GM12873 (cell line): ENCODE data around the gene LRP5.
A peak's percentile ranks its signal among the peaks of the same experiment; 100 is the strongest.

Experiments
- TF ChIP-seq, protein P1 (sequence below): IDR thresholded peaks from 2 replicates; pipeline ENCODE4 v1.5.1; 2012; ENCODE audit warnings: low read depth, mild to moderate bottlenecking, moderate library complexity, low read length, control low read depth; ENCODE audit not compliant: insufficient read depth; ENCODE audit errors: missing control alignments

LRP5 gene

DNA sequence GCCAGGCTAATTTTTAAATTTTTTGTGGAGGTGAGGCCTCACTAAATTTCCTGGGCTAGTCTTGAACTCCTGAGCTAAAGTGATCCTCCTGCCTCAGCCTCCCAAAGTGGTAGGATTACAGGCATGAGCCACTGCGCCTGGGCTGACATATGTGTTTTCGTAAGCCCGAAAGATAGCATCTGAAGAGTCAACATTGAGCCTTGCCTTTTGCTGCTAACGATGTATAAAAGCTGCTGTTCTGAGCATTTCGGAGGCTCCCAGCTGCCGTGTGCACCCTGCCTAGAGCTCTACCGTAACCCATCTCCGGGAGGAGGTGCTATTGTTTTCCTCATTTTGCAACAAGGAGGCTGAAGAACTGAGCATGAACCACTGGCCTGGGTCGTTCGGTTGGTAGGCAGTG lies 130.0 kb downstream of the LRP5 start:
- TF ChIP-seq, protein P1, sequence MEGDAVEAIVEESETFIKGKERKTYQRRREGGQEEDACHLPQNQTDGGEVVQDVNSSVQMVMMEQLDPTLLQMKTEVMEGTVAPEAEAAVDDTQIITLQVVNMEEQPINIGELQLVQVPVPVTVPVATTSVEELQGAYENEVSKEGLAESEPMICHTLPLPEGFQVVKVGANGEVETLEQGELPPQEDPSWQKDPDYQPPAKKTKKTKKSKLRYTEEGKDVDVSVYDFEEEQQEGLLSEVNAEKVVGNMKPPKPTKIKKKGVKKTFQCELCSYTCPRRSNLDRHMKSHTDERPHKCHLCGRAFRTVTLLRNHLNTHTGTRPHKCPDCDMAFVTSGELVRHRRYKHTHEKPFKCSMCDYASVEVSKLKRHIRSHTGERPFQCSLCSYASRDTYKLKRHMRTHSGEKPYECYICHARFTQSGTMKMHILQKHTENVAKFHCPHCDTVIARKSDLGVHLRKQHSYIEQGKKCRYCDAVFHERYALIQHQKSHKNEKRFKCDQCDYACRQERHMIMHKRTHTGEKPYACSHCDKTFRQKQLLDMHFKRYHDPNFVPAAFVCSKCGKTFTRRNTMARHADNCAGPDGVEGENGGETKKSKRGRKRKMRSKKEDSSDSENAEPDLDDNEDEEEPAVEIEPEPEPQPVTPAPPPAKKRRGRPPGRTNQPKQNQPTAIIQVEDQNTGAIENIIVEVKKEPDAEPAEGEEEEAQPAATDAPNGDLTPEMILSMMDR, result no peak

DNA sequence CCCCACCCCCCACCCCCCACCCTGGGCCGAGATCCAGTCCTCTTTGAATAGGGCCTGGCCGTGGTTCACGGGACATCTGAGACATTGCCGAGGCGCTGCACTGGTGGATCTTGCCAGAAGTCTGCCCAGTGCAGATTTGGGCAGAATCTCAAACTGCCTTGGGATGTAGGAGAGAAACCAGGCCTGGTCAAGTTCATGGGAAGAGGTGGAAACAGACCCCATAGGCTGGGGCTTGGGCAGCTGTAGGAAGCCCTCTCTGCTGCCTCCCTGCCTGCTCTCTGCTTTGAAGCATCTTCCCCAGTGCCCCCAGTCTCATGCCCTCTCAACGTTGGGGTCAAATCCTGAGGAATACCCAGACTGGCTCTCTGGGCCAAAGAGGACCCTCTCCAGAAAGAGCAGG lies 132.2 kb downstream of the LRP5 start:
- TF ChIP-seq, protein P1, result no peak

DNA sequence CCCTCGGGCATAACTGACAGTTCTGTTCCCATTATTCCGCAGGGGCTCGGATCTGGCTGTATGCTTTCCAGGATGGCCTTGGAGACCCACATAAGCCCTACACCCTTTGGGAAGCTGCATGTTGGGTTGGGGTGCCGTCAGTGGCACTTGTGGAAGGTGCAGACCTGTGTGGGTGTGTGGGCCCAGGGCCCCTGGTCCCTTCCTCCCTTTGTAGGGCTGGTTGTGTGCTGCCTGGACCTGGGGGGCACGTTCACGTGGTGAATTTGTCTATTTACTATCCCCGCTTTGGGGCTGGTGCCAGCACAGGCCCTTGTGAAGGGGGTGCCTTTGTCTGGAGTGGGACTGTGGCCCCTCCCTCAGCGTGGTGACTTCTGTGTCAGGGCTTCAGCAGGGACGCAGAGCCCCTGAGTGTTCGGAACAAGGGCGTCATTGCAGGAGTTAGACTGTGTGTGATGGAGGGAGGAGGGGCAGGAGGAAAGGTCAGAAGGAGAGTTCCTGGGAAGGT lies 133.2 kb downstream of the LRP5 start:
- TF ChIP-seq, protein P1, result no peak

DNA sequence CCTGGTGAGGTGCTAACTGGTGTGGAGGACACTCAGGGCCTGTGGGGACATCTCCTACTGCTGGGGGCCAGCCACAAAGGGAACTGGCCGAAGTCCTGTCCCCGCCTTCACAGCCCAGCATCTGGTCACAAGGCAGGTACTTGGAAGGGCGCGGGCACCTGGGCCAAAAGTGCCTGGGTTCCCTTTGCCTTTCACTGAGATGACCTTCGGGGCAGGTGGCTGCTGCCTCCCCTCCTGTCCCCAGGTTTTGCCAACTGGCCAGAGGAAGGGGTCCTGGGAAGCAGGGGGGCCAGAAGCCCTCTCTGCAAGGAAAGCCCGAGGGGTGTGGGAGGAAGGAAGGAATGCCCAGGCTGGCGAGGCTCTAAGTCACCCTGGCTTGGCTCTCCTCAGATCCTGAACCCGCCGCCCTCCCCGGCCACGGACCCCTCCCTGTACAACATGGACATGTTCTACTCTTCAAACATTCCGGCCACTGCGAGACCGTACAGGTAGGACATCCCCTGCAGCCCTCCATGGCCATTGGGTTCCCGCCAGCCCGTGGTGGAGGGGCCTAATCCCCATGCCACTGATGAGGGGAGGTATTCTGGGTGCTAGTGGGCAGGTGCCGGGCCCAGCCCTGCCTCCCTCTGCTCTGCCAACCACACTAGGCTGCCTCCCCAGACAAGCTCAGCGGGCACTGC lies 133.8 kb downstream of the LRP5 start:
- TF ChIP-seq, protein P1, result no peak

DNA sequence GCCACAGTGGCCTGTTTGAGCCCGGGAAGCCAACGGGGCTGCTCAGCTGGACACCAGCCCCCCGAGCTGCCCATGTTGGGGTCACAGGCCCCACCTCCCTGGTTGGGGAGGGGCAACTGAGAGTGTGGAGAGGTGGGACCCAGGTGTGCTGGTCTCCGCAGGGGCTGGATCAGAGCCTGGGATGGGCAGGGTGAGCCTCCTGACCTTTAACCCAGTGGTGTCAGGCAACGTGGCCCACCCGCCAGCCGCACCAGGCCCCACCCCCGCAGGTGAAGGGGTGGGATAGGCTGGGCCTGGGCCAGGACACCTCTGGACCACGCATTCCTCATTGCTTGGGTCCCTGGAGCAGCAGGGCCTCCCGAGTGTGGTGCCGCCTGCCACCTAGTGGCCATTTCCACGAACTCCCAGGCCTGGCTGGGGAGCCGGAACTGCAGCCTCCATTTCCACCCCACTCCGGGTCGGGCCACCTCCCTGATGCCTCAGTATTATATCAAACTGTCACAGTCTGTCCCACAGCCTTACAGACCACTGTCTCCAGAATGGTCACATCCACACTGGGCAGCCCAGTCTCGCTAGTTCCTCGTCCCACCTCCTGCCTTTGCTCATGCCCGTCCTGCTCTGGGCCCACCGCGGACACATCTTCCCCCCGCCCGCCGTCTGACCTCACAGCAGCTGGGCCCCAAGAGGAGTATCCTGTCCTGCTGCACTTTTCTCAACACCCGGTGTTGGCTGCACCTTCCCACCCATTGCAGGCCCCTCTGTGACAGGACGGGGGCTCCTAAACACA lies 134.8 kb downstream of the LRP5 start:
- TF ChIP-seq, protein P1, result peak; percentile 94

DNA sequence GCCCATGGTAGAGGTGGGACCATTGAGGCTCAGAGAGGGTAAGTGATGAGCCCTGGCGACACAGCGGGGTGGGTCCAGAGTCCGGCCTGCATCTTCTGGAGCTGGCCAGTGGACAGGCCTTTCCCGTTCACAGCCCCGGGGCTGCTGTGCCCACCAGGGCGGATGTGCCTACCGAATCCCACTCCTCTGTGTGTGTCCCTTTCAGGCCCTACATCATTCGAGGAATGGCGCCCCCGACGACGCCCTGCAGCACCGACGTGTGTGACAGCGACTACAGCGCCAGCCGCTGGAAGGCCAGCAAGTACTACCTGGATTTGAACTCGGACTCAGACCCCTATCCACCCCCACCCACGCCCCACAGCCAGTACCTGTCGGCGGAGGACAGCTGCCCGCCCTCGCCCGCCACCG lies 136.2 kb downstream of the LRP5 start:
- TF ChIP-seq, protein P1, result no peak

DNA sequence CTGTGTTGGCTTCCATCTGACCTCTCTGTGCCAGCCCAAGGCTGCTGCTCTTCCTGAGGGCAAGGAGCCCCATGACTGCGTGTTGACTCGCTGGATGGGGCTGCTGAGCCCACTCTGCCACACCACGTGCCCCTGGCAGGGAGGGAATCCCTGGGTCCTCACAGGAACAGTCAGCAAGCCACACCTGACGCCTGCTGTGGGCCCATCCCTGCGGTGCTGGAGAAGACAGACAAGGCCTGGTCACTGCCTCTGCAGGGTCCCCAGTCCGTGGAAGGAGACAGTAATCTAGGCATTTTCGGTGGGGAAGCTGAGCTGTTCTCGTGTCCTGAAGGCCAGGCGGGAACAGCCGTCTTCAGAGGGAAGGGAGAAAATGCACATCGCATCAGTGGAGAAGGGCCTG lies 137.6 kb downstream of the LRP5 start:
- TF ChIP-seq, protein P1, result no peak
